GM19468 (cell line): Measurements from ENCODE around the gene CLIP2.
"Not testable (repeated sequence)": the region's sequence is repeated elsewhere in the genome, so short reads cannot be mapped to it uniquely, and the experiment has no call there.

Experiments
- ATAC-seq: cut with Tn5 transposase; IDR thresholded peaks from one replicate; pipeline ENCODE4 v1.9.1; 2021; ENCODE audit warnings: mild to moderate bottlenecking, moderate library complexity, moderate number of reproducible peaks; ENCODE audit not compliant: unreplicated experiment; ENCODE audit errors: extremely low read depth

CLIP2 gene

GRCh38 chr7:74289018-74289658, at the start of gene CLIP2:
CLIP2 (plus strand) TSS chr7:74289407; CDS start chr7:74317547, 28,140 bp downstream.
- no peak for ATAC-seq

- ATAC-seq = no peak
Observed at GRCh38 chr7:74240482-74240881, 48.7 kb upstream of the CLIP2 start.

GRCh38 chr7:74242122-74242443, 47.1 kb upstream of the CLIP2 start:
- no peak for ATAC-seq

- ATAC-seq = no peak
Observed at GRCh38 chr7:74246497-74246896, 42.7 kb upstream of the CLIP2 start.

- ATAC-seq = no peak
Observed at GRCh38 chr7:74248156-74248555, 41.1 kb upstream of the CLIP2 start.

GRCh38 chr7:74249058-74249457, 40.1 kb upstream of the CLIP2 start:
- ATAC-seq = not testable (repeated sequence)

GRCh38 chr7:74252893-74253292, 36.3 kb upstream of the CLIP2 start:
- ATAC-seq = no peak

GRCh38 chr7:74253331-74253730, 35.9 kb upstream of the CLIP2 start:
- ATAC-seq = no peak

GRCh38 chr7:74253835-74254128, 35.4 kb upstream of the CLIP2 start:
- no peak for ATAC-seq

GRCh38 chr7:74254129-74254857, 34.9 kb upstream of the CLIP2 start, which contains the start of gene RFC2:
RFC2 (minus strand) TSS chr7:74254399; CDS start chr7:74254383, 16 bp downstream.
- peak; percentile 88 for ATAC-seq

GRCh38 chr7:74254858-74255379, 34.3 kb upstream of the CLIP2 start:
- no peak for ATAC-seq

- not testable (repeated sequence) for ATAC-seq
Observed at GRCh38 chr7:74255461-74255860, 33.7 kb upstream of the CLIP2 start.

GRCh38 chr7:74256491-74257408, 32.5 kb upstream of the CLIP2 start:
- ATAC-seq = no peak

GRCh38 chr7:74258639-74259038, 30.6 kb upstream of the CLIP2 start:
- no peak for ATAC-seq

- ATAC-seq = no peak
Observed at GRCh38 chr7:74262639-74263398, 26.4 kb upstream of the CLIP2 start.

GRCh38 chr7:74263399-74264120, 25.6 kb upstream of the CLIP2 start:
- no peak for ATAC-seq

- no peak for ATAC-seq
Observed at GRCh38 chr7:74266191-74266963, 22.8 kb upstream of the CLIP2 start.

GRCh38 chr7:74267756-74268565, 21.2 kb upstream of the CLIP2 start:
- no peak for ATAC-seq
